Kidney (tissue), 14 donors: ENCODE results near the gene GPR34. TPM values are rescaled to one million over a fixed set of nuclear protein-coding genes. Genes with fewer than 3 reads are reported as not detected.

Source experiments
- DNase-seq, 5 donors: peaks; one replicate each; pipeline ENCODE4 v3.0.0-alpha.2; 2013 to 2020
- FAIRE-seq: peaks from 2 replicates; lab custom pipeline; 2012; peaks lifted over from hg19 to GRCh38; lab: Jason Lieb, UNC
- H3K27ac ChIP-seq, 2 donors: one replicate each; pipeline ENCODE4 v1.7.0; 2013; ENCODE audit warnings: low read depth in 2 of 2, low read length in 2 of 2, inconsistent platforms in 1 of 2
- H3K27me3 ChIP-seq: one replicate; pipeline ENCODE4 v1.7.1; 2013; ENCODE audit warnings: low read length, inconsistent platforms; ENCODE audit not compliant: control insufficient read depth, insufficient read depth
- H3K36me3 ChIP-seq, 3 donors: one replicate each; pipeline versions ENCODE4 v1.7.0 to v1.7.1; 2013; ENCODE audit warnings: low read length in 3 of 3, control low read depth in 1 of 3, inconsistent platforms in 1 of 3; ENCODE audit not compliant: insufficient read depth in 3 of 3, control insufficient read depth in 2 of 3
- H3K4me1 ChIP-seq, 3 donors: one replicate each; pipeline versions ENCODE4 v1.7.0 to v1.7.1; 2013; ENCODE audit warnings: low read length in 3 of 3, inconsistent platforms in 1 of 3, low read depth in 1 of 3; ENCODE audit not compliant: control insufficient read depth in 2 of 3, insufficient read depth in 2 of 3
- H3K4me3 ChIP-seq, 3 donors: one replicate each; pipeline versions ENCODE4 v1.7.0 to v1.8.1; 2013; ENCODE audit warnings: low read length in 3 of 3, control low read depth in 1 of 3, inconsistent platforms in 1 of 3
- H3K9ac ChIP-seq, 3 donors: one replicate each; pipeline versions ENCODE4 v1.7.0 to v1.7.1; 2013; ENCODE audit warnings: low read length in 3 of 3, control low read depth in 1 of 3, inconsistent platforms in 1 of 3
- H3K9me3 ChIP-seq, 3 donors: one replicate each; pipeline versions ENCODE4 v1.7.0 to v1.7.1; 2013; ENCODE audit warnings: low read length in 3 of 3, control low read depth in 1 of 3, inconsistent platforms in 1 of 3; ENCODE audit not compliant: control insufficient read depth in 2 of 3, insufficient read depth in 1 of 3
- intact Hi-C: fragments of 100-400 bp; cut with DNase I; formaldehyde crosslinking; loops from one replicate; pipeline ENCODE4 v1.11.1; 2022
- polyA plus RNA-seq: library from polyadenylated mRNA; stranded (reverse); fragments of 350-450 nt; fragmentation: Illumina TruSeq; extraction: RNeasy Lipid Tissue Mini Kit (QIAGEN cat#74804); gene quantifications from one replicate; pipeline ENCODE4 v1.2.3, GENCODE V29; 2014; ENCODE audit warnings: low read depth, low replicate concordance; ENCODE audit not compliant: insufficient read depth
- total RNA-seq: library from RNA; stranded (reverse); fragmentation: NEBNext Ultra II Directional; extraction: Animal tissue kit (Norgen Biotek cat#: 25700); gene quantifications from one replicate; pipeline ENCODE4 v1.2.1, GENCODE V29; 2021
- TF ChIP-seq, protein P1 (sequence below): IDR thresholded peaks from 3 replicates; pipeline ENCODE4 v1.5.1; 2012; ENCODE audit warnings: mild to moderate bottlenecking, moderate library complexity, borderline replicate concordance; ENCODE audit not compliant: insufficient read depth; ENCODE audit errors: extremely low read depth
- donor health status: control.
- donor health status: control.
- donor health status: control.
- donor health status: control.
- donor health status: control.
- donor health status: DM: yes; HTN: yes; CAD: no.
- donor health status: Normal renal cell carcinoma (clear cell type).

Gene GPR34
- total and polyA plus RNA-seq, 2 donors from 2014 or later = 2.2 to 17.9 TPM

- H3K9ac ChIP-seq = no peak overlapping the region
- FAIRE-seq (no peak), DNase-seq (peak in 1 of 5 donors; percentile 8)
- H3K27ac ChIP-seq = no peak overlapping the region
- TF ChIP-seq, protein P1, sequence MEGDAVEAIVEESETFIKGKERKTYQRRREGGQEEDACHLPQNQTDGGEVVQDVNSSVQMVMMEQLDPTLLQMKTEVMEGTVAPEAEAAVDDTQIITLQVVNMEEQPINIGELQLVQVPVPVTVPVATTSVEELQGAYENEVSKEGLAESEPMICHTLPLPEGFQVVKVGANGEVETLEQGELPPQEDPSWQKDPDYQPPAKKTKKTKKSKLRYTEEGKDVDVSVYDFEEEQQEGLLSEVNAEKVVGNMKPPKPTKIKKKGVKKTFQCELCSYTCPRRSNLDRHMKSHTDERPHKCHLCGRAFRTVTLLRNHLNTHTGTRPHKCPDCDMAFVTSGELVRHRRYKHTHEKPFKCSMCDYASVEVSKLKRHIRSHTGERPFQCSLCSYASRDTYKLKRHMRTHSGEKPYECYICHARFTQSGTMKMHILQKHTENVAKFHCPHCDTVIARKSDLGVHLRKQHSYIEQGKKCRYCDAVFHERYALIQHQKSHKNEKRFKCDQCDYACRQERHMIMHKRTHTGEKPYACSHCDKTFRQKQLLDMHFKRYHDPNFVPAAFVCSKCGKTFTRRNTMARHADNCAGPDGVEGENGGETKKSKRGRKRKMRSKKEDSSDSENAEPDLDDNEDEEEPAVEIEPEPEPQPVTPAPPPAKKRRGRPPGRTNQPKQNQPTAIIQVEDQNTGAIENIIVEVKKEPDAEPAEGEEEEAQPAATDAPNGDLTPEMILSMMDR = peak; percentile 16
- no peaks in the 10 kb centered on the region for H3K36me3 ChIP-seq
- H3K4me3 ChIP-seq = no peak overlapping the region
- intact Hi-C loops = no loop called here
- H3K9me3 ChIP-seq = no peaks in the 10 kb centered on the region
- H3K27me3 ChIP-seq = no peaks in the 10 kb centered on the region
- H3K4me1 ChIP-seq = no peaks in the 10 kb centered on the region
Measured at GRCh38 chrX:41734530-41734929, 45.8 kb downstream of the GPR34 start.

- intact Hi-C loops = no loop called here
- DNase-seq (no peak), FAIRE-seq (no peak)
- H3K4me3 ChIP-seq = no peak overlapping the region
- H3K36me3 ChIP-seq = no peaks in the 10 kb centered on the region
- TF ChIP-seq, protein P1 = no peak
- H3K4me1 ChIP-seq = no peaks in the 10 kb centered on the region
- H3K27ac ChIP-seq = no peak overlapping the region
- no peaks in the 10 kb centered on the region for H3K27me3 ChIP-seq
- H3K9ac ChIP-seq = no peak overlapping the region
- no peaks in the 10 kb centered on the region for H3K9me3 ChIP-seq
Measured at GRCh38 chrX:41737065-41737464, 48.3 kb downstream of the GPR34 start.

GRCh38 chrX:41739871-41740270, 51.1 kb downstream of the GPR34 start:
- no peak overlapping the region for H3K27ac ChIP-seq
- no peaks in the 10 kb centered on the region for H3K36me3 ChIP-seq
- H3K4me3 ChIP-seq = no peak overlapping the region
- TF ChIP-seq, protein P1 = no peak
- no peaks in the 10 kb centered on the region for H3K9me3 ChIP-seq
- intact Hi-C loops = no loop called here
- no peak for FAIRE-seq
- no peak for DNase-seq
- no peak overlapping the region for H3K9ac ChIP-seq
- H3K27me3 ChIP-seq = no peaks in the 10 kb centered on the region
- H3K4me1 ChIP-seq = no peaks in the 10 kb centered on the region

Other genes with a start within 250 kb of the GPR34 start
- gene NYX, start 241.6 kb upstream of the GPR34 start, total RNA-seq = 0.76 TPM
- 0.54 TPM for gene NYX, start 241.6 kb upstream of the GPR34 start, polyA plus RNA-seq
- 0.98 TPM for gene GPR82, start 35.2 kb downstream of the GPR34 start, total RNA-seq
- 0.15 TPM for gene GPR82, start 35.2 kb downstream of the GPR34 start, polyA plus RNA-seq
- gene CASK, start 234.6 kb downstream of the GPR34 start, total RNA-seq = 58.9 TPM
- gene CASK, start 234.6 kb downstream of the GPR34 start, polyA plus RNA-seq = 15.9 TPM